Measurements from ENCODE around the gene TSEN2. TPM values are rescaled to one million over a fixed set of nuclear protein-coding genes. Genes with fewer than 3 reads are reported as not detected.

The TSEN2 gene
- total and polyA plus RNA-seq, 5 donors from 2014 or later, result 7.8 to 14.9 (median 9.6) TPM

- Histone ChIP-seq H3K36me3 (ENCODE audit: control insufficient read depth, insufficient read depth, low read length) (no peaks in the 10 kb centered on the region), H3K9me3 (ENCODE audit: control insufficient read depth in 2 of 2, low read length in 2 of 2) (no peaks in the 10 kb centered on the region), H3K27ac (ENCODE audit: insufficient read depth, low read length, poor library complexity, severe bottlenecking) (no peak overlapping the region), H3K4me3 (ENCODE audit: low read depth, low read length) (no peak overlapping the region), H3K4me1 (ENCODE audit: control insufficient read depth, insufficient read depth, low read length, poor library complexity, severe bottlenecking) (peaks cover 25% of the 10 kb centered on the region), H3K27me3 (ENCODE audit: control insufficient read depth, insufficient read depth, low read length) (no peaks in the 10 kb centered on the region)
- H3K4me1 Mint-ChIP-seq, result peaks cover 3 to 30% (median 15%) of the 10 kb centered on the region in 4 donors
- H3K36me3 Mint-ChIP-seq, result no peaks in the 10 kb centered on the region
- H3K9me3 Mint-ChIP-seq, result peaks cover 0 to 2% (median 0%) of the 10 kb centered on the region in 7 donors
- H3K27ac Mint-ChIP-seq, result no peak overlapping the region
- no peak for ATAC-seq (ENCODE audit: low read depth in 2 of 2)
- H3K4me3 Mint-ChIP-seq, result no peak overlapping the region
- DNase-seq, result no peak
- H3K27me3 Mint-ChIP-seq, result no peaks in the 10 kb centered on the region
Measured at GRCh38 chr3:12470111-12470510, 14.2 kb upstream of the TSEN2 start.

- ATAC-seq (ENCODE audit: low read depth in 2 of 2) (no peak), DNase-seq (no peak)
- peaks cover 3 to 30% (median 15%) of the 10 kb centered on the region in 4 donors for H3K4me1 Mint-ChIP-seq
- Histone ChIP-seq H3K36me3 (ENCODE audit: control insufficient read depth, insufficient read depth, low read length) (no peaks in the 10 kb centered on the region), H3K27me3 (ENCODE audit: control insufficient read depth, insufficient read depth, low read length) (no peaks in the 10 kb centered on the region), H3K4me1 (ENCODE audit: control insufficient read depth, insufficient read depth, low read length, poor library complexity, severe bottlenecking) (peaks cover 25% of the 10 kb centered on the region), H3K4me3 (ENCODE audit: low read depth, low read length) (no peak overlapping the region), H3K9me3 (ENCODE audit: control insufficient read depth in 2 of 2, low read length in 2 of 2) (no peaks in the 10 kb centered on the region), H3K27ac (ENCODE audit: insufficient read depth, low read length, poor library complexity, severe bottlenecking) (no peak overlapping the region)
- peaks cover 0 to 2% (median 0%) of the 10 kb centered on the region in 7 donors for H3K9me3 Mint-ChIP-seq
- H3K27me3 Mint-ChIP-seq, result no peaks in the 10 kb centered on the region
- no peak overlapping the region for H3K27ac Mint-ChIP-seq
- no peaks in the 10 kb centered on the region for H3K36me3 Mint-ChIP-seq
- no peak overlapping the region for H3K4me3 Mint-ChIP-seq
Measured at GRCh38 chr3:12470680-12471079, 13.6 kb upstream of the TSEN2 start.

DNA sequence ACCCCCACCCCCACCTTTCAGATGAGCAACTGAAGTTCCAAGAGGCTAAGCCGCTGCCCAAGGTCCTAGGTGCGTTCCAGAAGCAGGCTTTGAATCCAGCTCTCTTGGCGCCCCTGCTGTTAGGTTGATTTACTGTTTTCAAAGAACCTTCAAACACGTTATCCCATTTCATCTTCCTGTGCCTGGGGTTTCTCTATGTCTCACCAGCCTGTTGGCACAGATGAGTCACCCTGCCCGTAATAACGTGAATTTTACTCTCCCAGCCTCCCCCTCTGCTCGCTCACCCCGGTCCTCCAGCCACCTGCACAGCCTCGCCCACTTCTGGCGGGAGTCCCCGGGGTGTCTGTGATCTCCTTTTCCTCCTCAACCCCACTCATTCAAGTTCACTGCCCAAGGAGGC is 13.0 kb upstream of the TSEN2 start:
- peak overlapping the region in 2 of 3 donors; percentile 75 to 80 for H3K27ac Mint-ChIP-seq
- Histone ChIP-seq H3K4me1 (ENCODE audit: control insufficient read depth, insufficient read depth, low read length, poor library complexity, severe bottlenecking) (peaks cover 25% of the 10 kb centered on the region), H3K36me3 (ENCODE audit: control insufficient read depth, insufficient read depth, low read length) (no peaks in the 10 kb centered on the region), H3K27me3 (ENCODE audit: control insufficient read depth, insufficient read depth, low read length) (no peaks in the 10 kb centered on the region), H3K4me3 (ENCODE audit: low read depth, low read length) (peak overlapping the region; percentile 43), H3K9me3 (ENCODE audit: control insufficient read depth in 2 of 2, low read length in 2 of 2) (no peaks in the 10 kb centered on the region), H3K27ac (ENCODE audit: insufficient read depth, low read length, poor library complexity, severe bottlenecking) (no peak overlapping the region)
- peaks cover 3 to 30% (median 15%) of the 10 kb centered on the region in 4 donors for H3K4me1 Mint-ChIP-seq
- no peaks in the 10 kb centered on the region for H3K27me3 Mint-ChIP-seq
- DNase-seq (peak in 1 of 3 donors; percentile 57), ATAC-seq (ENCODE audit: low read depth in 2 of 2) (peak; percentile 43 to 47)
- no peaks in the 10 kb centered on the region for H3K36me3 Mint-ChIP-seq
- H3K9me3 Mint-ChIP-seq, result peaks cover 0 to 2% (median 0%) of the 10 kb centered on the region in 7 donors
- peak overlapping the region in 2 of 4 donors; percentile 39 to 50 for H3K4me3 Mint-ChIP-seq

DNA sequence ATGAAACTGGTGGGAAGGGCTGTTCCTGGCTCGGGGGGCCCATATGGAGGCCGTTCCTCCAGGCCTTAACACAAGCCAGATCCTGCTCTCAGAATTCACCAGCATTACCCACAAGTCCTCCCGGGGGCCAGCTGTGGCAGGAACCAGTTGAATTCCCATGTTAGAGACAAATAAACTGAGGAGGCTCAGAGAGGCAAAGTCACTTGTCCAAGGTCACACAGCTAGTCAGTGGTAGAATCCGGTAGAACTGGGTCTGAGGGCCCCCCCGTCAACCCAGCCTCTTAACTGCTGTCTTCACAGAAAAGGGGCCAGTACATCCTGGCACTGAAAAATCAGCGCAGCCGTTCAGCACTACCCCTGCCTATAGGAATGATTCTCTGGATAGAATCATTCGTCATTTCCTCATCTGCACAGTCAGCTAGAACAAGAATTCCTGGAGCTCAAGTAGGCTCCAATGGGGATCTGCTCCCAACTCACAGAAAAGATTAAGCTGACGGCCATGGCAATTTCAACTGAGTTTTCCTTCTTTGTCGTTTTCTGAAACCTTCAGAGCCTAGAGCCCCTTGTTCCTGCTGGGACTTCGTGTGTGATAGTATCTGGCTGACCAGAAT is 12.2 kb upstream of the TSEN2 start:
- Histone ChIP-seq H3K36me3 (ENCODE audit: control insufficient read depth, insufficient read depth, low read length) (no peaks in the 10 kb centered on the region), H3K27me3 (ENCODE audit: control insufficient read depth, insufficient read depth, low read length) (no peaks in the 10 kb centered on the region), H3K9me3 (ENCODE audit: control insufficient read depth in 2 of 2, low read length in 2 of 2) (no peaks in the 10 kb centered on the region), H3K27ac (ENCODE audit: insufficient read depth, low read length, poor library complexity, severe bottlenecking) (no peak overlapping the region), H3K4me1 (ENCODE audit: control insufficient read depth, insufficient read depth, low read length, poor library complexity, severe bottlenecking) (peaks cover 25% of the 10 kb centered on the region), H3K4me3 (ENCODE audit: low read depth, low read length) (no peak overlapping the region)
- peak overlapping the region in 1 of 4 donors; percentile 22 for H3K4me3 Mint-ChIP-seq
- ATAC-seq (ENCODE audit: low read depth in 2 of 2) (no peak), DNase-seq (no peak)
- H3K27me3 Mint-ChIP-seq, result no peaks in the 10 kb centered on the region
- H3K27ac Mint-ChIP-seq, result peak overlapping the region in 2 of 3 donors; percentile 51 to 78
- H3K9me3 Mint-ChIP-seq, result no peaks in the 10 kb centered on the region
- peaks cover 3 to 25% (median 15%) of the 10 kb centered on the region in 4 donors for H3K4me1 Mint-ChIP-seq
- no peaks in the 10 kb centered on the region for H3K36me3 Mint-ChIP-seq

- Histone ChIP-seq H3K27me3 (ENCODE audit: control insufficient read depth, insufficient read depth, low read length) (no peaks in the 10 kb centered on the region), H3K27ac (ENCODE audit: insufficient read depth, low read length, poor library complexity, severe bottlenecking) (no peak overlapping the region), H3K9me3 (ENCODE audit: control insufficient read depth in 2 of 2, low read length in 2 of 2) (no peaks in the 10 kb centered on the region), H3K36me3 (ENCODE audit: control insufficient read depth, insufficient read depth, low read length) (no peaks in the 10 kb centered on the region), H3K4me1 (ENCODE audit: control insufficient read depth, insufficient read depth, low read length, poor library complexity, severe bottlenecking) (peaks cover 25% of the 10 kb centered on the region), H3K4me3 (ENCODE audit: low read depth, low read length) (no peak overlapping the region)
- no peaks in the 10 kb centered on the region for H3K27me3 Mint-ChIP-seq
- no peaks in the 10 kb centered on the region for H3K36me3 Mint-ChIP-seq
- peaks cover 3 to 25% (median 15%) of the 10 kb centered on the region in 4 donors for H3K4me1 Mint-ChIP-seq
- H3K9me3 Mint-ChIP-seq, result no peaks in the 10 kb centered on the region
- H3K27ac Mint-ChIP-seq, result peak overlapping the region in 2 of 3 donors; percentile 51 to 78
- no peak for DNase-seq
- H3K4me3 Mint-ChIP-seq, result peak overlapping the region in 1 of 4 donors; percentile 22
- ATAC-seq (ENCODE audit: low read depth in 2 of 2), result no peak
Measured at GRCh38 chr3:12472796-12473195, 11.5 kb upstream of the TSEN2 start.

DNA sequence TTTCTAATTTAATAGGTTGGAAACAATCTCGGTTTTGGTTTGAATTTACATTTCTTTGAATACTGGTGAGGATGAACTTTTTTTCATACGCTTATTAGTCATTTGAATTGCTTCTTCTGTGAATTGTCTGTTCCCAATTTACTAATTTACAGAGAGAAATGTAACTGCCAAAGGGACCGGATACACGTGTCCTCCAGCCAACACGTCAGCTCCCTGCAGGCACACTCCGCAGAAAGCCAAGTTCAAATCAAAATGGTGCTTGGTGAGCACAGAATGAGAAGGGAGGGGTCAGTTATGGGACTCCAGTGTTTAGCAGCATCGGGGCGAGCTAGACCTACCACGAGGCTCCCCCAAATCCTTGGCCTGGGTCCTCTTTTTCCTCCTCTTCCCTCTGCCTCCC is 10.8 kb upstream of the TSEN2 start:
- ATAC-seq (ENCODE audit: low read depth in 2 of 2), result peak in 1 of 2 donors; percentile 29
- Histone ChIP-seq H3K36me3 (ENCODE audit: control insufficient read depth, insufficient read depth, low read length) (no peaks in the 10 kb centered on the region), H3K4me3 (ENCODE audit: low read depth, low read length) (no peak overlapping the region), H3K9me3 (ENCODE audit: control insufficient read depth in 2 of 2, low read length in 2 of 2) (no peaks in the 10 kb centered on the region), H3K4me1 (ENCODE audit: control insufficient read depth, insufficient read depth, low read length, poor library complexity, severe bottlenecking) (peaks cover 25% of the 10 kb centered on the region), H3K27ac (ENCODE audit: insufficient read depth, low read length, poor library complexity, severe bottlenecking) (no peak overlapping the region), H3K27me3 (ENCODE audit: control insufficient read depth, insufficient read depth, low read length) (no peaks in the 10 kb centered on the region)
- H3K27me3 Mint-ChIP-seq, result no peaks in the 10 kb centered on the region
- H3K4me3 Mint-ChIP-seq, result no peak overlapping the region
- H3K9me3 Mint-ChIP-seq, result no peaks in the 10 kb centered on the region
- peak in 1 of 3 donors; percentile 38 for DNase-seq
- H3K27ac Mint-ChIP-seq, result peak overlapping the region in 2 of 3 donors; percentile 65 to 78
- no peaks in the 10 kb centered on the region for H3K36me3 Mint-ChIP-seq
- peaks cover 3 to 25% (median 17%) of the 10 kb centered on the region in 4 donors for H3K4me1 Mint-ChIP-seq

- Histone ChIP-seq H3K9me3 (ENCODE audit: control insufficient read depth in 2 of 2, low read length in 2 of 2) (no peaks in the 10 kb centered on the region), H3K36me3 (ENCODE audit: control insufficient read depth, insufficient read depth, low read length) (no peaks in the 10 kb centered on the region), H3K27me3 (ENCODE audit: control insufficient read depth, insufficient read depth, low read length) (no peaks in the 10 kb centered on the region), H3K27ac (ENCODE audit: insufficient read depth, low read length, poor library complexity, severe bottlenecking) (no peak overlapping the region), H3K4me3 (ENCODE audit: low read depth, low read length) (no peak overlapping the region), H3K4me1 (ENCODE audit: control insufficient read depth, insufficient read depth, low read length, poor library complexity, severe bottlenecking) (peaks cover 23% of the 10 kb centered on the region)
- no peaks in the 10 kb centered on the region for H3K9me3 Mint-ChIP-seq
- H3K4me3 Mint-ChIP-seq, result no peak overlapping the region
- DNase-seq (no peak), ATAC-seq (ENCODE audit: low read depth in 2 of 2) (no peak)
- H3K27ac Mint-ChIP-seq, result peak overlapping the region in 1 of 3 donors; percentile 64
- H3K27me3 Mint-ChIP-seq, result no peaks in the 10 kb centered on the region
- H3K4me1 Mint-ChIP-seq, result peaks cover 3 to 24% (median 18%) of the 10 kb centered on the region in 4 donors
- H3K36me3 Mint-ChIP-seq, result no peaks in the 10 kb centered on the region
Measured at GRCh38 chr3:12476238-12476897, 7.9 kb upstream of the TSEN2 start.
